HG03097 (cell line): Measurements from ENCODE around the gene IL19.
"Not testable (repeated sequence)": the region's sequence is repeated elsewhere in the genome, so short reads cannot be mapped to it uniquely, and the experiment has no call there.

Experiments
- ATAC-seq: cut with Tn5 transposase; IDR thresholded peaks from one replicate; pipeline ENCODE4 v1.9.1; 2021; ENCODE audit not compliant: unreplicated experiment, low FRiP score

The IL19 gene

DNA sequence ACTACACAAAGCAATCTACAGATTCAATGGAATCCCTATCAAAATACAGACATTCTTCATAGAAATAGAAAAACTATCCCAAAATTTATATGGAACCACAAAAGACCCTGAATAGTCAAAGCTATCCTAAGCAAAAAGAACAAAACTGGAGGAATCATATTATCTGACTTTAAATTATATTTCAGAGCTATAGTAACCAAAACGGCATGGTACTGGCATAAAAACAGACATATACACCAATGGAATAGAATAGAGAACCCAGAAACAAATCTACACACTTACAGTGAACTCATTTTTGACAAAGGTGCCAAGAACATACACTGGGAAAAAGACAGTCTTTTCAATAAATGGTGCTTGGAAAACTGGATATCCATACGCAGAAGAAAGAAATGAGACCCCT is 82.1 kb downstream of the IL19 start:
- not testable (repeated sequence) for ATAC-seq

DNA sequence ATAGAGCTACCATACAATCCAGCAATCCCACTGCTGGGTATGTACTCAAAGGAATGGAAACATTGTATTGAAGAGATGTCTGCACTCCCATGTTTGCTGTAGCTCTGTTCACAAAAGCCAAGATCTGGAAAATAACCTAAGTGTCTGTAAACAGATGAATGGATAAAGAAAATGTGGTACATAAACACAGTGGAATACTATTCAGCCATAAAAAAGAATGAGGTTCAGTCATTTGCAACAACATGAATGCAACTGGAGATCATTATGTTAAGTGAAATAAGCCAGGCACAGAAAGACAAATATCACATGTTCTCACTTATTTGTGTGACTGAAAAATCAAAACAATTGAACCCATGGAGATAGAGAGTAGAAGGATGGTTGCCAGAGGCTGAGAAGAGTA is 83.1 kb downstream of the IL19 start:
- not testable (repeated sequence) for ATAC-seq

DNA sequence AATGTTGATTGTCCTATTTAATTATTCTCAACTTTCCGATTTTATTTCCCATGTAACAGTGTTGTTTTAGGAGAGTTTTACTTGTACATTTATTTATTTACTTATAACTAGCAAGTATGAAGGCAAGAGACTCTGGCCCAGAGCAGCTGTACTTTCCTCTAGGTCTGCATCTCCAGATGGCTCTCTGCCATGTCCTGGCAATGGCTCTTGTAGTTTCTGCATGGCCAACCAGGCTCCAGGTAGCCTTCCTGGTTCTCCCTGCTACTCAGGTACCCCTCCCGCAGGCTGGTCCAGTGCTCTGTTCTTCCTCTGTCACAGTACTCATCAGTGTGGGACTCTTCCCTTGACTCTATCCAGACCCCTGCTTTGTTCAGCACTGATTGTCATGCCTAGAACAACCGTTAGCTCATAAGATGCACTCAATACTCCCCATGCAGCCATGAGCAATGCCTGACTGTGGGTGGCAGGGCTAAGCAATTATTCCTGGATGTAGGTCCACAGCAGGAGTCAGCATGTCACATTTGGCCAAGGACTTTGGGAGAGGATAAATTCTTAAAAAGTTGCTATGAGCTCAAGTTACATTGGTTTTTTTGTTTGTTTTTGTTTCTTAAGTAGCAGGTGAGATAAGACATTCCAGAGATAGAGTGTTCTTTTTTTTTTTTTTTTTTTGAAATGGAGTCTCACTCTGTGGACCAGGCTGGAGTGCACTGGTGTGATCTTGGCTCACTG is 84.0 kb downstream of the IL19 start:
- no peak for ATAC-seq

DNA sequence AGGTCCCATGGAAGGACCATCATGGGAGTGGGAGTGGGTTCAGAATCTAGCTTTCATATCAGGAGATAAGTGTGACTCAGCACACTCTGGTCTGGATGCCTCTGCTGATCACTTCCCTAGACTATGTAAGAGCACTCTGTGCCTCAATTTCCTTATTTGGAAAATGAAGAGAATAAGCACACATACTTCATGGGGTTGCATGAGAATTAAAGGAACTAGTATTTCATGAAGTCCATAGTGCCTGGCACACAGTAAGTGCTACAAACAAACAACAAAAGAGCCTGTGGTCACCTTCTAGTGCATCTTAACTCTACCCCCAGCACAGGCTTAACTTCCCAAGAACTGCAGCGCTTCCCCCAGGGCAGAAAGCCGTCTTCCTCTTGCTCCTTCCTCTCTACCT is 85.3 kb downstream of the IL19 start:
- ATAC-seq = no peak

DNA sequence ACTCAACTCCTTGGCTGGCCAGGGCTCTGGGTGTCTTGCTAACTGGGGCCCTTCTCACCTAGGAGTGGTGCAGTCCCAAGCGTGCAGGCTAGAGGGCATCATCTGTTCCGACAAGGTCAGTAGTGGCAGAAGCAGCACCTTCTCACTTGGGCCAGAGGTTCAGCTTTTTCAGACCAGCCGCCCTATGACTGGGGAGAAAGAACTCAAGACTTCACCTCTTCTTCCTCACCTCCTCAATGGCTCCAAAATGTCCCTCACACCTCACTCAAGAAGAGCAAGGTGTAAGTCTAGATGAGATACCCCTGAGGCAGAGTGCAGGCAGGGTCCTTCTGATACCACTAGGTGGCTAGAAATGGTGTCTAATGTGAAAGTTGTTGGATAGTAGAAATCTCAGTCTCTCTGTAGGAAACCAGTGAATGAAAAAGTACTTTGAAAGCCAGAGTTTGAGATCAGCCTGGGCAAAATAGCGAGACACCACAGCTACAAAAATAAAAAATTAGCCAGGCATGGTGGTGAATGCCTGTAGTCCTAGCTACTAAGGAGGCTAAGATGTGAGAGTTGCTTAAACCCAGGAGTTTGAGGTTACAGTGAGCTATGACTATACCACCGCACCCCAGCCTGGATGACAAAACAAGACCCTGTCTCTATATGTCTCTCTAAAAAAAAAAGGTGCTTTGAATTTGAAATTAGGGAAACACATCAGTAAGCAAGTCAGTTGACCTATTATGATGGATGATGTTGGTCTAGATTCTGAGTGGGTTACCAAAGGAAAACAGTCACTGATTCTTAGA is 86.3 kb downstream of the IL19 start:
- ATAC-seq = no peak

DNA sequence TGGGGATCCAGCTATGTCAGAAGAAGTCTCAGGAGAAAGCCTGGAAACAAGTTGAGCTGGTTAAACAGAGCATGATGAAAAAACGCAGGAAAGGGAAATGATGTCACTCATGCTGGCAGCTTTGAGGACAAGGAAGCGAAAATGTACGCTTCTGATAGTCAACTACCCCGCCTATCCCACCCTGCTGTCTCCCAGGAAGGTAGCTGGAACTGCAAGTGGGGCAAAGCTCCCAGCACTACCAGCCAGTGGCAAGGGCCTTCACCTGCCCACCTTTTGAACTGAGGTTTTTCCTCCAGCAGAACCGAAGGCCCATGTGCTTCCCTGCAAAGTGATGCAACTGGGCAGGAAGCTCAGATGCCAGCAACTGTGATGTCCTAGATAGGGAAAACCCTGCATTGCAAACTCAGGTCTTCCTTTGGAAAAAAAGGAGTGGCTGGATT is 88.5 kb downstream of the IL19 start:
- no peak for ATAC-seq

DNA sequence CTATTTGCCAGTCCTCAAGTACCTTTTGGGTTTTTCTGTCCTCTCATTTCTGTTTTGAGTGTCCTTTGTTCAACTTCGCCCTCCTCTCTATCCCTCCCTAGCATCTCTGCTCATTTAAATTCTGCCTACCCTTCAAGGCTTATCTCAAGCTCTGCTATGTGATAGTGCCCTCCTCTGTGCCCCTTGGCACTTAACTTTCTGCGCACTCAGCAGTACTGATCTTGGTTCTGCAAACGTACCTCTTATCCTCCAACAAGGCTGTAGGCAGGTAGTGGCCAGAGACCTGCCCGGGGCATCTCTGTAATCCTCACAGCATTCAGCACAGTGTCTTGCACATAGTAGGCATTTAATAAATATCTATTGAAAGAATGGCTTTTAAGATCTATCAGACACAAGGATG is 89.6 kb downstream of the IL19 start:
- no peak for ATAC-seq

DNA sequence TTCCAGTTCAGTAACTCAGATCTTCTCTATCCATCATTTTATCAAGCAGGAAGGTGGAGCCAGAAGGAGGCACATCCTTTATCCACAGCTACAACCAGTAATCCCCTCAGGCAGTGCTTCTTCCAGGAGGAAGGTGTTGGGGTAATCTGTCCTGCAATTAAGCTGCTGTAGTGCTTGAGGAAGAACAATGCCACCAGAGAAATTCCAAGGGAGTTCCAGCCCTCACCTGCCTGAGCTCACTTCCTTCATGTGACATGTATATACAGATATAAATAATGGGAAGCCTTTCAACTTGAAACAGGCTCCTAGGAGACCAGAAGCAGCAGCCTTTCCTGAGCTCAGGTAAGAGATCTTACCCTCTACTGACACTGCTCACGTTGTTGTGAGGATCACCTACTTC is 92.7 kb downstream of the IL19 start:
- no peak for ATAC-seq

DNA sequence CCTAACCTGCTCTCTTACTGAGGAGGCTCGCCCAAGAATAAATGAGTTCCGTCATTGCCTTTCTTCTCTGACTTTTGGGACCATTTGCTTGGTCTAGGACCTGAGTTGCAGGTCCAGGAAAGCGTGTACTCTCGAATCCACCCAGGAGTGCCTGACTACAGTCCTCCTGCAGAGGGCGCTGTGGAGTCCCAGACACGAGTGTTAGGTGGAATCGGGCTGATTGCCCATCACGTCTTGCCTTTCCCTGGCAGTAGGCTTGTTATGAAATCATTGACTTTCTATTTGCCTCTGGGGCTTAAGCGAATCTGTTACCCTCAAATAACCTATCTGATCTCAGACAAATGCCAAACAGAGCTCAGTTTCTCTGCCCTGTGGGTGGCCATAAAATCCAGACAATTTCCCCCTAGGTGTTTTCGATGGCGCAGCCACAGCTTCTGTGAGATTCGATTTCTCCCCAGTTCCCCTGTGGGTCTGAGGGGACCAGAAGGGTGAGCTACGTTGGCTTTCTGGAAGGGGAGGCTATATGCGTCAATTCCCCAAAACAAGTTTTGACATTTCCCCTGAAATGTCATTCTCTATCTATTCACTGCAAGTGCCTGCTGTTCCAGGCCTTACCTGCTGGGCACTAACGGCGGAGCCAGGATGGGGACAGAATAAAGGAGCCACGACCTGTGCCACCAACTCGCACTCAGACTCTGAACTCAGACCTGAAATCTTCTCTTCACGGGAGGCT is 94.5 kb downstream of the IL19 start, which contains the start of gene IL20:
IL20 (plus strand) TSS at position 685 of the 733 bp plus-strand sequence. CDS start 230 bp downstream, outside the sequence.
- no peak for ATAC-seq

DNA sequence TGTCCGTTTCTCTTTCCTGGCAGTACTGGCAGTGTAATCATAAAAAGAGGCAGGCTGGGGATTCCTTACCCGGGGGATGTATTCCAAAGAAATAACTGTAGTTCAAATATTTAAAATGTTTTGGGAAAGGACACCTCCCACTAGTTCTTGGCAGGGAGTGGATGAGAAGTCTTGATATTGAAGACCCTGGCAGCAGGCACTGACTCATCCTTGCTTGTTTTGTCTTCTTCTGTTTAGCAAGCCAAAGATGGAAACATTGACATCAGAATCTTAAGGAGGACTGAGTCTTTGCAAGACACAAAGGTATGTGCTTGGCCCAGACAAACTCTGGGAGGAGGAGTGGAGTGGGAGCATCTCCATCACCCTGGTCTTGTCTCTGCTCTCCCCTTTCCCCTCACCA is 95.5 kb downstream of the IL19 start:
- ATAC-seq = no peak

DNA sequence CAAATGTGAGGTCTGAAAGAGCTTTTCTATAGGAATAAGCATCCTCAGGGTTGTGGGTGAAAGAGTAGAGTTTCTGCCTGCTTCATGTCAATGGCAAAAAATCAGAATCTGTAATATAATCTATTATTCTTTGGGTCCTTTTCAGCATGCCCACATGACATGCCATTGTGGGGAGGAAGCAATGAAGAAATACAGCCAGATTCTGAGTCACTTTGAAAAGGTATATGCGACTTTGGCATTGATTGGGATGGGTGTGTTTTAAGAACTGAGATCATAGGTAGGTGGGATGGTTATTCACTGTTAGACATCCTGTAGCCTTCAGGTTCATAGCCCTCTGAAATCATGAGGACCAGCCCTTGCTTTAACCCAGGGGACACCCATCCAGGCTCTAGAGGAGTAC is 96.7 kb downstream of the IL19 start:
- no peak for ATAC-seq

DNA sequence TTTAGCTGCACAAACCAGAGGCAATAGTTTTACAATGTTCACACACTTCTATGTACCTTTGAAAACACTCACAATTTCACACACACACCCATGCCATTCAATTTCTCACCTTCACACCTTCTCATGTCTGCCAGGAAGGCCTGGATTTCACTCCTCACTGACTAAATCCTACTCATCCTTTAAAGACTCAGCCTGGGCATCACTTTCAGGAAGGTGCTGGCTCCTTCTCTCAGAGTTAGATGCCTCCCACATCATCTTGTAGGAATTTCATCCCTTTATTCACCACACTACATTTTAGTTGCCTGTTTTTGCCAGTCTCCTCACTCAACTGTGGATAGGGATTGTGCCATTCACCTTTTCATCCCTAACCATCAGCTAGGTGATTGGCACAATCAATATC is 97.1 kb downstream of the IL19 start:
- ATAC-seq = no peak

DNA sequence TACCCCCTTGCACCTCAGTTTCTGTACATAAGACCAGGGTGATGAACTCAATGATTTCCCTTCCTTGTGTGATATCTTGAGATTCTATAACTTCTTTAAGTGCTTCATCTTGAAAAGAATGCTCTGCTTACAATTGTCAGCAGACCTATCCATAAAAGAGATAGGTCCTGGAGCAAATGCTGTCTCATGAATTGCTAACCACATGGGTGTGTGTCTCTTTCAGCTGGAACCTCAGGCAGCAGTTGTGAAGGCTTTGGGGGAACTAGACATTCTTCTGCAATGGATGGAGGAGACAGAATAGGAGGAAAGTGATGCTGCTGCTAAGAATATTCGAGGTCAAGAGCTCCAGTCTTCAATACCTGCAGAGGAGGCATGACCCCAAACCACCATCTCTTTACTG is 97.7 kb downstream of the IL19 start:
- ATAC-seq = no peak

DNA sequence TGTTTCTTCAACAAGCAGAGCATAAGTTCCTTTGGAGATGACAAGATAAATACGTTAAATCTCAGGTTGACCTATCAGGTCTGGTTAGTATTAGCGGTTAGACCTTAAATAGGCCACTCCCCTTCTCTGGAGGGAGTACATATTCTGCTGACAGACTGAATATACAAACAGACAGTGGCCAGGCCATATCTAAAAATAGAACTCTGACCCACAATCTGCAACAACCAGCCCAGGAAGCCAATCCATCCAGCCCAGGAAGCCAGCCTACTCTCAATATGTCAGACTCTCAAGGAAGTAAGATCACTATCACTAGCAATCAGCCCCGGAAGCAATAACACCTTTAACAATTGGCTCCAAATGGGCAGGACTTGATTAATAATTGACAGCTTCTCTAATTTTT is 101.6 kb downstream of the IL19 start:
- no peak for ATAC-seq

DNA sequence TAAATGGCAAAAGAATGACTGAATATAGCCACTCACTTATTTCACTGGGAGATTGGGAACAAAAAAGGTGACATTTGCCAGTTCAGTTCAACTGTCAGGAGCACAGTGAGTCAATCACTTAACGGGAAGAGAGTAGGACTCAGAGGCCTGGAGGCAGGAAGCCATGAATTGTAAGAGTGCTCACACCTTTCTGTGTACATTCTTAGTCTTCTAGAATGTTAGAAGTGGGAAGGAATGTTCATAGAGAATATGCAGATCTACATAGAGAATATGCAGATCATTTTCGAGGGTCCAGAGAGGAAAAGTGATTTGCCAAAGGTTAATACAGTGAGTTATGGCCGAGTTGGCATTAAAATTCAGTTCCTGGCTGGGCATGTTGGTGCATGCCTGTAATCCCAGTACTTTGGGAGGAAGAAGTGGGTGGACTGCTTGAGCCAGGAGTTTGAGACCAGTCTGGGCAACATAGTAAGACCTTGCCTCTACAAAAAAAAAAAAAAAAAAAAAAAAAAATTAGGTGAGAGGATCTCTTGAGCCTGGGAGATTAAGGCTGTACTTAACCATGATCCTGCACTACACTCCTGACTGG is 103.1 kb downstream of the IL19 start:
- no peak for ATAC-seq

DNA sequence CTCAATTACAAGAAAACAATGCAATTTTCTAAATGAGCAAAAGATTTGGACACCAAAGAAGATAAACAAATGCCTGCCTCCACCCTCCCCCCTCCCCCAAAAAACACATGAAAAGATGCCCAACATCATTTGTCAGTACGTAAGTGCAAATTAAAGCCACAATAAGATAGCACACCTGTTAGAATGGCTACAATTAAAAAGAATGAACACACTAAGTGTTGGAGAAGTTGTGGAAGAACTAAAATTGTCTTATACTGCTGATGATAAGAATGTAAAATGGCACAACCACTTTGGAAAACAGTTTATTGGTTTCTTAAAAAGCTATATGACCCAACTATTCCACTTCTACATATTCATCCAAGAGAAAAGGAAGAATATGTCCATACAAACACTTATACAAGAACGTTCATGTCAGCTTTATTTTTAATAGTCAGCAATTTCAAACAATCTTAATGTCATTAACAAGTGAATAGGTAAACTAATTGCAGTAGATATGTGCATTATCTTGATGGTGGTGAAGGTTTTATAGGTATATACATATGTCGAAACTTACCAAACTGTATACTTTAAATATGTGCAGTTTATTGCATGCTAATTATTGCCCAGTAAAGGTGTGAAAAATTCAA is 105.3 kb downstream of the IL19 start:
- no peak for ATAC-seq

DNA sequence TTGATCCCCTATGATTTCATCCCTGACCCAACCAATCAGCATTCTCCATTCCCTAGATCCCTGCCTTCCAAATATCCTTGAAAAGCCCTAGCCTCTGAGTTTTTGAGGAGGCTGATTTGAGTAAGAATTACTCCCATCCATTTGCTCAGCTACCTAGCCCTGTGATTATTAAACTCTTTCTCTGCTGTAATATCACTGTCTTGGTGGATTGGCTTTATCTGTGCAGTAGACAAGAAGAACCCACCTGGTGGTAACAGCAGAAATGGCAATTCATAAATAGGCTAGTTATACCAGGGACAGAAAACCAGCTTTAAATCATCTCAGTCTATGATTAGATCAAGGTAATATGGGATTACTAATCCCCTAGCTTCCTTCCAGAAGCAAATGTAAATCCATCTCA is 107.9 kb downstream of the IL19 start:
- no peak for ATAC-seq

DNA sequence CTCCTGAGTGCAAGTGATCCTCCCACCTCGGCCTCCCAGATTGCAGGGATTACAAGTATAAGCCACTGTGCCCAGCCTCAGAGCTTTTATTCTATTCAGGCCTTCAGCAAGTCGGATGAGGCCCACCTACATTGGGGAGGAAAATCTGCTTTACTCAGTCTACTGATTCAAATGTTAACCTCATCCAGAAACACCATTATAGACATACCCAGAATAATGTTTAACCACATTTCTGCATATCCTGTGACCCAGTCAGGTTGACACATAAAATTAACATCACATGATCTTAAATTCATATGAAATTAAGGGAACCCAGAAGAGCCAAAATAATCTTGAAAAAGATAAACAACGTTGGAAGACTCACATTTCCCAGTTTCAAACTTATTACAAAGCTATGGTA is 109.7 kb downstream of the IL19 start:
- ATAC-seq = no peak

DNA sequence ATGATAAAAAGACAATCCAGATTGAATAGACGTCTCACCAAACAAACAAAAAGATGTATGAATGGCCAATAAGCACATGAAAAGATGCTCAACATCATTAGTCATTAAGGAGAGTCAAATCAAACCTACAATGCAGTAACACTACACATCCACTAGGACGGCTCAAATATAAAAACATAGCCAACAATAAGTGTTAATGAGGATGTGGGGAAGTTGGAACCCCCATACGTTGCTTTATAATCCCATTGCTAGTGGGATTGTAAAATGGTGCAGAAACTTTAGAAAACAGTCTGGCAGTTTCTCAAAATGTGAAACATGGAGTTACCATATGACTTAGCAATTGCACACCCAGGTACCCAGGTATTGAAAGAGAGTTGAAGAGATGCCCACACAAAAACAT is 112.0 kb downstream of the IL19 start:
- no peak for ATAC-seq

DNA sequence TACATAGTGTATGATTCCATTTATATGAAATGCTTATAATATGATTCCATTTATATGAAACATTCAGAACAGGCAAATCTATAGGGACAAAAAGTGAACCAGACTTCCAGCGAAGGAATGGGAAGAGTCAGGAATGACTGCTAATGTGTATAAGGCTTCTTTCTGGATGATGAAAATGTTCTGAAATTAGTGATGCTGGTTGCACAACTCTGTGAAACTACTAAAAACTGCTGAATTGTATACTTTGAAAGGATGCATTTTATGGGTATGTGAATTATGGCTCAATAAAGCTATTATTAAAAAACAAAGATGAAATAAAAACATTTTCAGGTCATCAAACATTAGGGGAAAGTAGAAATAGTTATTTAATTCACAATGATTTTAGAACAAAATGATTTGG is 112.6 kb downstream of the IL19 start:
- ATAC-seq = no peak

DNA sequence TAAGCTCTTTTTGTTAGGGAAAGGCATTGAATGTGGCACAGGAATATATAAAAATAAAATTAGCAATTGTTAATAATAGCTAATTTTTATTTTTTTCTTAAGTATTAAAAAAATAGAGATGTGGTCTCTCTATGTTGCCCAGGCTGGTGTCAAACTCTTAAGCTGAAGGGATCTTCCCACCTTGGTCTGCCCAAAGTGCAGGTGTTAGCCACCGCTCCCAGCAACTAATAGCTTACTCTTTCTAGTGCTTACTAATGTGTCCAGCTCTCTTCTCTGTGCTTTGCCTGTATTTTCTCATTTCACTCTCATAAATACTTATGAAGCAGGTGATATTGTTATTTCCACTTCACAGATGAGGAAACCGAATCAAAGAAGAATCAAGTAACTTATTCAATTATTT is 113.3 kb downstream of the IL19 start:
- no peak for ATAC-seq
